ENCODE measurements around the gene CHRM3. TPM values are rescaled to one million over a fixed set of nuclear protein-coding genes. Genes with fewer than 3 reads are reported as not detected.

CHRM3 gene
- total RNA-seq, 1 experiment from 2014 or later, result 4.2 TPM

DNA sequence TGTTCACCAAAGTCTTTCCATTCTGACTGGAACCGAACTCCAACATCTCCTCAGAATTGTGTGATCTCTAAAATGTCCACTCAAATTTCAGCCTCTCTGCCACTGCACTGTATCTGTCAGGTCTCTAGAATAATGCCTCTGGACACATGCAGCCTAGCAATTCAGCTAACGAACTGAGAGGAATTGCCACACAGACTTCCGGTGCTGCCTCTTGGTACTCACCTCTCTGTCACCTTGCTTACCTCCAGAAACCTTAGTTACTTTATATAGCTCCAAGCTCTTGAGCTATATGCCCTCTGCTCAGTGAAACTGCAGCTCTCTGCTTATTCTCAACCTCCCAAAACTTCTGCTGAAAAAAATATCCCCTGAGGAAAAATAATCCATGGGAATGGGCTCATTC lies 2.7 kb upstream of the CHRM3 start:
- no peak for TF ChIP-seq CTCF (conservative IDR thresholded peaks at IDR 0.05)
- H2BK120ac ChIP-seq (ENCODE audit: low read depth, low read length, poor library complexity, severe bottlenecking), result no peak overlapping the region
- peaks cover 17 to 23% of the 10 kb centered on the region in 2 experiments for H3K4me1 Mint-ChIP-seq

More for the DNA sequence above, 2.7 kb upstream of the CHRM3 start:
- Histone ChIP-seq H2BK5ac (ENCODE audit: insufficient read length, low read length) (no peak overlapping the region), H4K20me1 (ENCODE audit: control insufficient read depth, insufficient read depth, insufficient read length) (no peaks in the 10 kb centered on the region), H3K79me1 (ENCODE audit: insufficient read depth, low read depth, low read length, poor library complexity, severe bottlenecking) (no peaks in the 10 kb centered on the region), H3K18ac (ENCODE audit: insufficient read length, low read depth, low read length) (no peak overlapping the region), H3K9ac (ENCODE audit: extremely low read depth, insufficient read length, low read length) (no peak overlapping the region), H3K14ac (ENCODE audit: insufficient read depth, low read length) (no peak overlapping the region), H3K79me2 (ENCODE audit: insufficient read depth, low read length) (no peaks in the 10 kb centered on the region), H2AK5ac (ENCODE audit: insufficient read length, low read length) (no peak overlapping the region), H3K56ac (ENCODE audit: insufficient read length, low read depth, low read length) (no peak overlapping the region), H3K27me3 (ENCODE audit: insufficient read depth, low read length) (peaks cover 7% of the 10 kb centered on the region; the same call in 1 of the 2 replicates), H3K4me1 (ENCODE audit: insufficient read depth, low read length) (no peaks in the 10 kb centered on the region), H4K8ac (replicated peaks; ENCODE audit: insufficient read length, low read depth, low read length) (no peak overlapping the region), H4K91ac (ENCODE audit: insufficient read length, low read depth, low read length) (no peak overlapping the region), H2BK12ac (ENCODE audit: insufficient read length, low read depth, low read length) (no peak overlapping the region), H3T11ph (ENCODE audit: low read length) (no peak overlapping the region), H2BK20ac (ENCODE audit: low read depth, low read length, poor library complexity, severe bottlenecking) (no peak overlapping the region), H3K27ac (ENCODE audit: insufficient read length, low read depth, low read length) (no peak overlapping the region), H2BK15ac (ENCODE audit: low read depth, low read length) (no peak overlapping the region), H3K4me2 (ENCODE audit: insufficient read depth, insufficient read length, low read length) (no peak overlapping the region), H3K23me2 (ENCODE audit: insufficient read length, low read depth, low read length, poor library complexity, severe bottlenecking) (peaks cover 22% of the 10 kb centered on the region), H2AFZ (ENCODE audit: low read length) (no peak overlapping the region), H3K4ac (ENCODE audit: low read depth, low read length) (no peak overlapping the region), H4K5ac (ENCODE audit: insufficient read length, low read depth, low read length) (no peak overlapping the region), H3K23ac (ENCODE audit: insufficient read length, low read depth, low read length) (no peak overlapping the region), H3K9me3 (ENCODE audit: control insufficient read depth, low read depth, low read length) (no peaks in the 10 kb centered on the region)
- WGBS (ENCODE audit: extremely low coverage, insufficient read length, low lambda C conversion rate), result no CpG with 5 or more reads among the region's 3 CpGs
- Mint-ChIP-seq H3K27ac (no peak overlapping the region), H3K27me3 (ENCODE audit: low read depth) (peaks cover 45% of the 10 kb centered on the region), H3K4me3 (no peak overlapping the region), H3K9me3 (peaks cover 0 to 2% of the 10 kb centered on the region in 2 experiments; a peak in 2 of 5 replicates), H3K36me3 (ENCODE audit: insufficient read depth in 1 of 3, low read depth in 3 of 3) (no peaks in the 10 kb centered on the region; a peak in 1 of 7 replicates)
- DNase-seq, result no peak

Data from H9 (cell line).